A549 (cell line): ENCODE measurements around the gene JADE3.

Source experiments
- CEBPB ChIP-seq, 2 experiments: fragments of >200 bp in 1 of 2; sonication (Bioruptor Twin) in 1 of 2; formaldehyde crosslinking in 1 of 2; IDR thresholded peaks; 2 replicates each; pipeline ENCODE4 v1.6.1; 2012 to 2016
- CHD2 ChIP-seq: fragments of 150-350 bp; IDR thresholded peaks from 2 replicates; pipeline ENCODE4 v1.6.1; 2014; ENCODE audit warnings: low read length; ENCODE audit not compliant: partially characterized antibody
- HOXA7 ChIP-seq: fragments of 250-450 bp; sonication (Bioruptor Pico); IDR thresholded peaks from 2 replicates; pipeline ENCODE4 v1.5.0; 2020; ENCODE audit warnings: mild to moderate bottlenecking, moderate library complexity
- JUN ChIP-seq, 2 experiments: fragments of >200 bp; sonication (Bioruptor Twin); formaldehyde crosslinking; IDR thresholded peaks; 2 replicates in 1 of 2; 3 replicates in 1 of 2; pipeline ENCODE4 v1.6.1; 2016 to 2017
- KDM1A ChIP-seq: fragments of 200-600 bp; sonication (generic); IDR thresholded peaks from 2 replicates; pipeline ENCODE4 v1.6.1; 2016; ENCODE audit warnings: low read depth, mild to moderate bottlenecking
- MAX ChIP-seq: IDR thresholded peaks from 2 replicates; pipeline ENCODE4 v1.6.1; 2012
- POLR2A ChIP-seq: IDR thresholded peaks from 2 replicates; pipeline ENCODE4 v1.6.1; 2012; ENCODE audit warnings: mild to moderate bottlenecking, low read length
- RAD21 ChIP-seq, 2 experiments: fragments of >200 bp in 1 of 2; sonication (Bioruptor Twin) in 1 of 2; formaldehyde crosslinking in 1 of 2; IDR thresholded peaks in 1 of 2; conservative IDR thresholded peaks in 1 of 2; 2 replicates in 1 of 2; 3 replicates in 1 of 2; pipeline ENCODE4 v1.6.1; 2012 to 2018; ENCODE audit warnings: inconsistent platforms in 1 of 2
- TF ChIP-seq, protein P1 (sequence below): fragments of >200 bp; sonication (Bioruptor Twin); formaldehyde crosslinking; IDR thresholded peaks from 3 replicates; pipeline ENCODE4 v1.5.1; 2016
- TF ChIP-seq, protein P2 (sequence below): fragments of 150-350 bp; IDR thresholded peaks from 2 replicates; pipeline ENCODE4 v1.6.1; 2014; ENCODE audit warnings: low read depth, mild to moderate bottlenecking, low read length

- TF ChIP-seq JUN (IDR thresholded peaks at IDR 0.05), result no peak
- TF ChIP-seq RAD21 (conservative IDR thresholded peaks at IDR 0.05 in 1 of 2, IDR thresholded peaks at IDR 0.05 in 1 of 2), result no peak
- TF ChIP-seq HOXA7, result no peak
- TF ChIP-seq, protein P1, sequence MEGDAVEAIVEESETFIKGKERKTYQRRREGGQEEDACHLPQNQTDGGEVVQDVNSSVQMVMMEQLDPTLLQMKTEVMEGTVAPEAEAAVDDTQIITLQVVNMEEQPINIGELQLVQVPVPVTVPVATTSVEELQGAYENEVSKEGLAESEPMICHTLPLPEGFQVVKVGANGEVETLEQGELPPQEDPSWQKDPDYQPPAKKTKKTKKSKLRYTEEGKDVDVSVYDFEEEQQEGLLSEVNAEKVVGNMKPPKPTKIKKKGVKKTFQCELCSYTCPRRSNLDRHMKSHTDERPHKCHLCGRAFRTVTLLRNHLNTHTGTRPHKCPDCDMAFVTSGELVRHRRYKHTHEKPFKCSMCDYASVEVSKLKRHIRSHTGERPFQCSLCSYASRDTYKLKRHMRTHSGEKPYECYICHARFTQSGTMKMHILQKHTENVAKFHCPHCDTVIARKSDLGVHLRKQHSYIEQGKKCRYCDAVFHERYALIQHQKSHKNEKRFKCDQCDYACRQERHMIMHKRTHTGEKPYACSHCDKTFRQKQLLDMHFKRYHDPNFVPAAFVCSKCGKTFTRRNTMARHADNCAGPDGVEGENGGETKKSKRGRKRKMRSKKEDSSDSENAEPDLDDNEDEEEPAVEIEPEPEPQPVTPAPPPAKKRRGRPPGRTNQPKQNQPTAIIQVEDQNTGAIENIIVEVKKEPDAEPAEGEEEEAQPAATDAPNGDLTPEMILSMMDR, result no peak
- TF ChIP-seq, protein P2, sequence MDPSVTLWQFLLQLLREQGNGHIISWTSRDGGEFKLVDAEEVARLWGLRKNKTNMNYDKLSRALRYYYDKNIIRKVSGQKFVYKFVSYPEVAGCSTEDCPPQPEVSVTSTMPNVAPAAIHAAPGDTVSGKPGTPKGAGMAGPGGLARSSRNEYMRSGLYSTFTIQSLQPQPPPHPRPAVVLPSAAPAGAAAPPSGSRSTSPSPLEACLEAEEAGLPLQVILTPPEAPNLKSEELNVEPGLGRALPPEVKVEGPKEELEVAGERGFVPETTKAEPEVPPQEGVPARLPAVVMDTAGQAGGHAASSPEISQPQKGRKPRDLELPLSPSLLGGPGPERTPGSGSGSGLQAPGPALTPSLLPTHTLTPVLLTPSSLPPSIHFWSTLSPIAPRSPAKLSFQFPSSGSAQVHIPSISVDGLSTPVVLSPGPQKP, result no peak
- no peak for TF ChIP-seq CEBPB (IDR thresholded peaks at IDR 0.05)
- no peak for TF ChIP-seq MAX
- TF ChIP-seq POLR2A, result no peak
- TF ChIP-seq KDM1A, result no peak
- no peak for TF ChIP-seq CHD2
Measured at GRCh38 chrX:47012131-47012530, 99.9 kb downstream of the JADE3 start.
